Lower lobe of right lung (tissue), 2 donors: ENCODE data around the gene SLC24A5. TPM values are rescaled to one million over a fixed set of nuclear protein-coding genes. Genes with fewer than 3 reads are reported as not detected.

Experiments used
- ATAC-seq, 2 donors: fragments of 200-7000 bp; cut with Tn5 transposase; one replicate each; pipeline ENCODE4 v1.9.1; 2020 to 2022; ENCODE audit warnings: mild to moderate bottlenecking in 2 of 2, moderate library complexity in 2 of 2
- DNase-seq: peaks from one replicate; pipeline ENCODE4 v3.0.0-alpha.2; 2020
- H3K27ac ChIP-seq: fragments of 200-600 bp; one replicate; pipeline ENCODE4 v1.8.0; 2022
- H3K27me3 ChIP-seq: fragments of 200-600 bp; one replicate; pipeline ENCODE4 v1.8.0; 2022; ENCODE audit warnings: low read depth
- H3K36me3 ChIP-seq: fragments of 200-600 bp; one replicate; pipeline ENCODE4 v1.8.0; 2022; ENCODE audit warnings: mild to moderate bottlenecking
- H3K4me1 ChIP-seq: fragments of 200-600 bp; one replicate; pipeline ENCODE4 v1.8.0; 2022
- H3K4me3 ChIP-seq: fragments of 200-600 bp; one replicate; pipeline ENCODE4 v1.8.0; 2022; ENCODE audit warnings: mild to moderate bottlenecking
- H3K9me3 ChIP-seq: fragments of 200-600 bp; one replicate; pipeline ENCODE4 v1.8.0; 2022
- intact Hi-C: fragments of 100-400 bp; cut with DNase I; formaldehyde crosslinking; loops from one replicate; pipeline ENCODE4 v1.11.0; 2022
- total RNA-seq: library from RNA; stranded (reverse); fragmentation: NEBNext Ultra II Directional; extraction: Animal tissue kit (Norgen Biotek cat#: 25700); gene quantifications from one replicate; pipeline ENCODE4 v1.2.1, GENCODE V29; 2021
- TF ChIP-seq, protein P1 (sequence below): fragments of 200-600 bp; IDR thresholded peaks from one replicate; pipeline ENCODE4 v1.8.0; 2022; ENCODE audit warnings: antibody characterized with exemption, mild to moderate bottlenecking
- donor health status: DM: no; HTN: yes; CAD: no; lungs with severe emphysema.

SLC24A5 gene
- total RNA-seq, 1 donor from 2014 or later, result not detected

DNA sequence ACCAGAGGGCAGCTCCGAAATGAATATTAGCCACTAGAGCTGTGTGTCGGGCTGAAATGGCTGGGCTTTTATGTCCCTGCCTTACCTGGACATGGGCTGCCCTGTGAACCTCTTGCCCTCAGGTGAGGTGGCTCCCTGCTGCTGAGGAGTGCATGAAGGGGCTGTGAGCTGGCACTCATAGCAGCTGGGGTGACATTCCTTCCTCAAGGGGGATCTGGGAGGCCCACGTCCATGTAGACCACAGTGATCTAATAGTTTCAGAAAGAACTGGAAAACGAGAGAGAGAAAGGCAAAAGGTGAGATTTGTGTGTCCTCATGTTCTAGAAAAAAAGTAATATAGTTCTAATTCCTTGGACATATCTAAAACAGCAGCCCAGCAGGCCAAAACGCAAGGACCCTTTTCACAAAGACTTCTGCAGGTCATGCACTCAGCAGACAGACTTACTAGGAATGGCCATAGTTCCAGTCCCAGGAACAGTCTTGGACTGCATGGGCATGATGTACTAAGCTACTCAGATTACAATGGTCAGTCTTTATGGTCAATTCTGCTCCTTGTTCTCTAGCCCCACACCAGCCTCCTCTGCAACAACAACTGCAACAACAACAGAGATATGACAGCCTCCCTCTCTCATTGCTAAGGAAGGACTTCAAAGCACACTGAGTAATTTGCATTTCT, 10.8 kb upstream of the SLC24A5 start:
- no peak overlapping the region for H3K27ac ChIP-seq
- H3K4me1 ChIP-seq, result no peaks in the 10 kb centered on the region
- intact Hi-C loops, result no loop called here
- DNase-seq (no peak), ATAC-seq (no peak)
- H3K36me3 ChIP-seq, result no peaks in the 10 kb centered on the region
- H3K9me3 ChIP-seq, result no peaks in the 10 kb centered on the region
- H3K27me3 ChIP-seq, result no peaks in the 10 kb centered on the region
- TF ChIP-seq, protein P1, sequence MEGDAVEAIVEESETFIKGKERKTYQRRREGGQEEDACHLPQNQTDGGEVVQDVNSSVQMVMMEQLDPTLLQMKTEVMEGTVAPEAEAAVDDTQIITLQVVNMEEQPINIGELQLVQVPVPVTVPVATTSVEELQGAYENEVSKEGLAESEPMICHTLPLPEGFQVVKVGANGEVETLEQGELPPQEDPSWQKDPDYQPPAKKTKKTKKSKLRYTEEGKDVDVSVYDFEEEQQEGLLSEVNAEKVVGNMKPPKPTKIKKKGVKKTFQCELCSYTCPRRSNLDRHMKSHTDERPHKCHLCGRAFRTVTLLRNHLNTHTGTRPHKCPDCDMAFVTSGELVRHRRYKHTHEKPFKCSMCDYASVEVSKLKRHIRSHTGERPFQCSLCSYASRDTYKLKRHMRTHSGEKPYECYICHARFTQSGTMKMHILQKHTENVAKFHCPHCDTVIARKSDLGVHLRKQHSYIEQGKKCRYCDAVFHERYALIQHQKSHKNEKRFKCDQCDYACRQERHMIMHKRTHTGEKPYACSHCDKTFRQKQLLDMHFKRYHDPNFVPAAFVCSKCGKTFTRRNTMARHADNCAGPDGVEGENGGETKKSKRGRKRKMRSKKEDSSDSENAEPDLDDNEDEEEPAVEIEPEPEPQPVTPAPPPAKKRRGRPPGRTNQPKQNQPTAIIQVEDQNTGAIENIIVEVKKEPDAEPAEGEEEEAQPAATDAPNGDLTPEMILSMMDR, result no peak
- no peak overlapping the region for H3K4me3 ChIP-seq

DNA sequence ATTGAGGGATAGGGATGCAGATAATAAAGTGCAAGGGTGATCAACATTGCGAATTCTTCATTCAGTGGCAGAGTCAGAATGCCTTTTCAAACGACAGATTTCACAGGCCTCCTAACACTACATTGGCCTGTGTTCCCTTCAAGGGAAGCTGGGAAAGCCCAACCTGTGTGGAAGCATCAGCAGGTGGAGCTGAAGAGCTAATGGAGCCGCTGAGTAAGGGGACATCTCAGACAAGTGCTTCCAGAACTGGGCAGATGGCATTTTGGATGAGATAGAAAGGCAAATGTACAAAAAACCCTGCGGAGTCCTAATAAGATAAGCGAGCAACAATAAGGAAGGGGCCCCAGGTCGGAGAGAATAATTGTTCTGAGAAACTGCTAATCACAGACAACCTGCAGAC, 8.5 kb upstream of the SLC24A5 start:
- ATAC-seq (no peak), DNase-seq (no peak)
- TF ChIP-seq, protein P1, result no peak

DNA sequence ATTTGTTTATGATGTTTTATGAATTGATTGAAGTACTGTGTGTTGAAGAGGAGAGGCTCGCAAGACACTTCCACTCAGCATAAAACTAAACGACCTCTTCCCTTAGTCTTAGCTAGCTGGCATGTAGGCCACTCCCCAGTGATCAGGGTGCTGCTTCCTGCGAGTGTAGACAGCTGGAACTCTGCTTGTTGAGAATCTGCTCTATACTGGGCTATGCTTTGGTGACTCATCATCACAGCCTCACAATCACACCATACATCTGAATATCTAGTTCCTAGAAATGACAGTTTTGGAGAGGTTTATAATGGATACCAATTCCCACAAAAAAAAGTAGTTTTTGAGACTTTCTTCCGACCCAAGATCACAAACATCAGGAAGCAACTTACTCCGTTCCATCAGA, 1.5 kb upstream of the SLC24A5 start:
- TF ChIP-seq, protein P1, result no peak
- ATAC-seq (no peak), DNase-seq (no peak)
- Histone ChIP-seq H3K36me3 (no peaks in the 10 kb centered on the region), H3K9me3 (no peaks in the 10 kb centered on the region), H3K27ac (no peak overlapping the region), H3K4me1 (no peaks in the 10 kb centered on the region), H3K4me3 (no peak overlapping the region), H3K27me3 (no peaks in the 10 kb centered on the region)
- intact Hi-C loops, result no loop called here

More for the DNA sequence above, 8.5 kb upstream of the SLC24A5 start:
- Histone ChIP-seq H3K9me3 (no peaks in the 10 kb centered on the region), H3K27ac (no peak overlapping the region), H3K4me3 (no peak overlapping the region), H3K36me3 (no peaks in the 10 kb centered on the region), H3K4me1 (no peaks in the 10 kb centered on the region), H3K27me3 (no peaks in the 10 kb centered on the region)
- intact Hi-C loops, result no loop called here

DNA sequence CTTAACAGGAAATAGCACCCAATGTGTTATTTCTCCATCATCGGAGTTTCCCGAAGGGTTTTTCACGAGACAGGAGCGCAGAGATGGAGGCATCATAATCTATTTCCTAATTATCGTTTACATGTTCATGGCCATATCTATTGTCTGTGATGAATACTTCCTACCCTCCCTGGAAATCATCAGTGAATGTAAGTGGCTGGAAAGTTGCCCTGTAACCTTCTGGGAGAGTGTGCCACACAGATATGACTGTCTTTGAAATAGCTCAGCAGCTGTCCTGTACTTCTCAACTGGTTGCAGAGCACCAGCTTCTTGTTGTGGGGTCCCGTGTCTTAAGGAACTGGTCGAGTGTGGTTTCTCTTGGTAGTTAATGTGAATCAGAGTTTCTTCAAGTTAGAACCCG, 1.1 kb downstream of the SLC24A5 start:
- no peaks in the 10 kb centered on the region for H3K4me1 ChIP-seq
- ATAC-seq (no peak), DNase-seq (no peak)
- no peaks in the 10 kb centered on the region for H3K27me3 ChIP-seq
- TF ChIP-seq, protein P1, result no peak
- H3K27ac ChIP-seq, result no peak overlapping the region
- H3K9me3 ChIP-seq, result no peaks in the 10 kb centered on the region
- intact Hi-C loops, result no loop called here
- no peak overlapping the region for H3K4me3 ChIP-seq
- H3K36me3 ChIP-seq, result no peaks in the 10 kb centered on the region

DNA sequence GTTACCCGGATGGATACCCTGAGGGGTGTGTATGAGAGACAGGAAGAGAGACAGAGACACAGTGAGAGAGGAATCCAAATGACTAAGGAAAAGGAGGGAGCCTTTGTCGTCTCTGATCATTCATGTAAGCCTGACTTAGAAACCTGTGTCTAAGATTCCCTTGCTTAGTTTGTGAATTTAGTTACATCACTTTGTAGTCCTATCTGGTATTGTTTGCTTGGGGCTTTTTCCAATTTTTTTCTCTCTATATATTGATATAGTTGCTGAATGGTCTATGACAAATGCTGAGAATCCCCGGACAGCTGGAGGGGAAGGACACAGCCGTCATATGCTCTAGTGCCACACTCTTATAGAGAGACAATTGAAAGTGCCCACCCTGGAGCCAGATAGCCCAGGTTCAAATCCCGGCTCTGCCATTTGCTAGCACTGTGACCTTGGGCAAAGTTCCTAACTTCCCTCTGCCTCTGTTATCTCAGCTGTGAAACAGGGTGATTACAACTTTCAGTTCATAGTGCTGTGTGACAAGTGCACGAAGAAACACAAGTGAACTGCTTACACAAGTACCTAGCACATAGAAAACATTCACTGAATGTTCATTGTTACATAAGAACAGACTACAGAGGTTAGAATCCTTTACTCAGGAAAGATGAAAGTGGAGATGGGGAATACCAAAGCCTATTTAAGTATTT, 6.0 kb downstream of the SLC24A5 start:
- Histone ChIP-seq H3K9me3 (no peaks in the 10 kb centered on the region), H3K36me3 (no peaks in the 10 kb centered on the region), H3K27ac (no peak overlapping the region), H3K4me3 (no peak overlapping the region), H3K27me3 (no peaks in the 10 kb centered on the region), H3K4me1 (no peaks in the 10 kb centered on the region)
- TF ChIP-seq, protein P1, result no peak
- DNase-seq (no peak), ATAC-seq (no peak)
- intact Hi-C loops, result no loop called here
